ENCODE results near the gene EIF3A. TPM values are rescaled to one million over a fixed set of nuclear protein-coding genes. Genes with fewer than 3 reads are reported as not detected.

The EIF3A gene
- total and polyA plus RNA-seq, 2 of the 8 experiments (the other 6 are each of a cell fraction or from before 2014, with no cell fraction given), result 26.8 to 209 TPM

- H2BK120ac ChIP-seq (replicated peaks; ENCODE audit: low read depth, low read length), result no peak overlapping the region
- no peak overlapping the region for H2AK5ac ChIP-seq (ENCODE audit: low read depth, low read length)
- no peak overlapping the region for H4K8ac ChIP-seq (ENCODE audit: extremely low read depth, insufficient read depth, low read length)
- H2AFZ ChIP-seq (ENCODE audit: low read length), result no peak overlapping the region
- H3K27ac ChIP-seq (ENCODE audit: low read depth, low read length), result no peak overlapping the region
- H3K79me2 ChIP-seq (ENCODE audit: control insufficient read depth in 1 of 2, insufficient read depth in 2 of 2, low read length in 2 of 2), result no peaks in the 10 kb centered on the region
- peaks cover 12 to 65% (median 34%) of the 10 kb centered on the region in 4 experiments for H3K36me3 ChIP-seq (ENCODE audit: control insufficient read depth in 2 of 4, insufficient read depth in 4 of 4, low read length in 3 of 4)
- WGBS, 2 experiments (ENCODE audit: extremely low coverage in 1 of 2, insufficient coverage in 1 of 2, insufficient read length in 1 of 2, insufficient replicate concordance in 2 of 2, low coverage in 1 of 2, low lambda C conversion rate in 2 of 2, missing lambda C conversion rate in 1 of 2), result 94% methylated on average over 9 of the region's 9 CpGs; no CpG with 5 or more reads in 1 of the 2 experiments
- H4K20me1 ChIP-seq (replicated peaks in 1 of 2; ENCODE audit: control insufficient read depth in 1 of 2, insufficient read depth in 2 of 2, low read length in 2 of 2), result peaks cover 0 to 4% of the 10 kb centered on the region in 2 experiments
- no peak overlapping the region for H3K4ac ChIP-seq (replicated peaks; ENCODE audit: insufficient read length, low read depth, low read length)
- H3K18ac ChIP-seq (ENCODE audit: extremely low read depth, low read length), result no peak overlapping the region
- no peaks in the 10 kb centered on the region for H3K79me1 ChIP-seq (ENCODE audit: low read depth, low read length)
- no peaks in the 10 kb centered on the region for H3K27me3 ChIP-seq (replicated peaks in 1 of 4; ENCODE audit: control insufficient read depth in 3 of 4, extremely low read depth in 1 of 4, insufficient read depth in 3 of 4, low read length in 3 of 4)
- no peaks in the 10 kb centered on the region for H3K23me2 ChIP-seq (ENCODE audit: low read depth, low read length)
- ChIA-PET POLR2A (ENCODE audit: partially characterized antibody) (interaction anchor here (0.9 to 1.5 kb wide), 4 partner anchors 11 to 61 kb away, joined by 3 to 4 read pairs (median 3); partner anchors contain the start of genes EIF3A and SFXN4), CTCF (ENCODE audit: partially characterized antibody) (no interaction called here)
- no peak overlapping the region for H4K91ac ChIP-seq (replicated peaks; ENCODE audit: insufficient read length, low read length)
- no peak overlapping the region for H2BK20ac ChIP-seq (ENCODE audit: low read length)
- H3K4me2 ChIP-seq (ENCODE audit: insufficient read depth in 1 of 2, low read depth in 2 of 2, low read length in 2 of 2), result no peak overlapping the region
- no peak overlapping the region for H3K14ac ChIP-seq (ENCODE audit: insufficient read length)
- no peak overlapping the region for H2BK15ac ChIP-seq (ENCODE audit: low read length)
- no peak overlapping the region for H3K23ac ChIP-seq (ENCODE audit: insufficient read length)
- H2BK12ac ChIP-seq (ENCODE audit: low read depth, low read length), result no peak overlapping the region
- no peaks in the 10 kb centered on the region for H3K4me1 ChIP-seq (replicated peaks in 1 of 4; ENCODE audit: control insufficient read depth in 3 of 4, insufficient read depth in 4 of 4, low read length in 3 of 4)
- H3K9me3 ChIP-seq (ENCODE audit: insufficient read depth in 2 of 2, low read depth in 1 of 2, low read length in 1 of 2), result no peaks in the 10 kb centered on the region
- DNase-seq (ENCODE audit: low read depth in 1 of 2, low spot score in 2 of 2), result no peak
- H3K9ac ChIP-seq (replicated peaks in 1 of 4; ENCODE audit: extremely low read depth in 1 of 4, low read depth in 3 of 4, low read length in 3 of 4), result no peak overlapping the region
- no peak overlapping the region for H2BK5ac ChIP-seq (ENCODE audit: low read depth, low read length)
- H3K4me3 ChIP-seq (ENCODE audit: extremely low read depth in 1 of 4, insufficient read depth in 2 of 4, low read depth in 3 of 4, low read length in 4 of 4), result no peak overlapping the region
- no peak for FAIRE-seq
- no peak overlapping the region for H4K5ac ChIP-seq (ENCODE audit: insufficient read length, low read depth, low read length)
- no peak overlapping the region for H3K56ac ChIP-seq (replicated peaks; ENCODE audit: insufficient read length, low read depth, low read length)
- TF ChIP-seq FOSL1 (IDR thresholded peaks at IDR 0.05; ENCODE audit: insufficient read depth, low read depth, low read length), result no peak
- TF ChIP-seq JUND (IDR thresholded peaks at IDR 0.05; ENCODE audit: low read length), result no peak
Measured at GRCh38 chr10:119115926-119116325, 35.3 kb upstream of the EIF3A start.
